VCaP (cell line): ENCODE measurements around the gene YAE1.
A peak's percentile ranks its signal among the peaks of the same experiment; 100 is the strongest.

Experiments used
- H3K27ac ChIP-seq: fragments of 450-650 bp; 2 replicates; pipeline ENCODE4 v1.5.1; 2017
- CTCF ChIP-seq: fragments of 450-650 bp; conservative IDR thresholded peaks from 2 replicates; pipeline ENCODE4 v1.5.1; 2017; ENCODE audit warnings: mild to moderate bottlenecking, moderate library complexity

Gene YAE1

GRCh38 chr7:39554583-39555165 lies 11.5 kb upstream of the YAE1 start:
- TF ChIP-seq CTCF, result no peak
- no peak overlapping the region for H3K27ac ChIP-seq

GRCh38 chr7:39557222-39557621 lies 9.0 kb upstream of the YAE1 start:
- H3K27ac ChIP-seq, result no peak overlapping the region
- no peak for TF ChIP-seq CTCF

- H3K27ac ChIP-seq, result no peak overlapping the region
- no peak for TF ChIP-seq CTCF
These were observed 8.3 kb upstream of the YAE1 start for GRCh38 chr7:39557911-39558310.

GRCh38 chr7:39560408-39560807 lies 5.8 kb upstream of the YAE1 start:
- H3K27ac ChIP-seq, result no peak overlapping the region

GRCh38 chr7:39560997-39561396 lies 5.2 kb upstream of the YAE1 start:
- TF ChIP-seq CTCF, result no peak
- no peak overlapping the region for H3K27ac ChIP-seq

More at GRCh38 chr7:39560408-39560807, 5.8 kb upstream of the YAE1 start:
- TF ChIP-seq CTCF, result no peak

- peak overlapping the region; percentile 88 for H3K27ac ChIP-seq
- TF ChIP-seq CTCF, result no peak
These were observed 666 bp upstream of the YAE1 start for GRCh38 chr7:39565538-39565937.

- TF ChIP-seq CTCF, result no peak
- H3K27ac ChIP-seq, result peak overlapping the region; percentile 88; the same call in 1 of the 2 replicates
These were observed 1.1 kb downstream of the YAE1 start for GRCh38 chr7:39567294-39567693.
